ENCODE measurements around the gene TAX1BP1. TPM values are rescaled to one million over a fixed set of nuclear protein-coding genes. Genes with fewer than 3 reads are reported as not detected.

TAX1BP1 gene
- total and polyA plus RNA-seq, 2 of the 13 experiments (the other 11 are each of a cell fraction or from before 2014, with no cell fraction given) = 95.2 to 98.9 TPM

GRCh38 chr7:27873981-27874957, 134.3 kb downstream of the TAX1BP1 start (continued):
- TF ChIP-seq ZHX2 (IDR thresholded peaks at IDR 0.05; ENCODE audit: low read depth) (no peak), ZHX2 (CRISPR knock-in tag; IDR thresholded peaks at IDR 0.05; ENCODE audit: borderline replicate concordance) (no peak), NFRKB (IDR thresholded peaks at IDR 0.05) (no peak), ZNF562 (CRISPR knock-in tag; IDR thresholded peaks at IDR 0.05; ENCODE audit: borderline replicate concordance) (no peak), TFDP2 (CRISPR knock-in tag; IDR thresholded peaks at IDR 0.05) (no peak), FLYWCH1 (CRISPR knock-in tag; IDR thresholded peaks at IDR 0.05) (no peak), ADNP (CRISPR knock-in tag; IDR thresholded peaks at IDR 0.05) (no peak), GTF3A (CRISPR knock-in tag; conservative IDR thresholded peaks at IDR 0.05) (no peak), SRSF9 (IDR thresholded peaks at IDR 0.05; ENCODE audit: borderline replicate concordance, insufficient read depth, low read depth, low read length, poor library complexity, severe bottlenecking) (no peak)
